Psoas muscle (tissue), 8 donors: ENCODE measurements around the gene FOXN3. TPM values are rescaled to one million over a fixed set of nuclear protein-coding genes. Genes with fewer than 3 reads are reported as not detected.

Experiments used
- ATAC-seq, 4 donors: fragments of 200-7000 bp; cut with Tn5 transposase; one replicate each; pipeline ENCODE4 v1.9.1; 2020; ENCODE audit warnings: moderate library complexity in 3 of 4, mild to moderate bottlenecking in 2 of 4
- DNase-seq, 2 donors: peaks; one replicate each; pipeline ENCODE4 v3.0.0-alpha.2; 2020
- H3K27ac ChIP-seq: fragments of 200-600 bp; one replicate; pipeline ENCODE4 v1.8.0; 2022
- H3K27me3 ChIP-seq, 3 donors: fragments of 200-600 bp in 1 of 3; one replicate each; pipeline versions ENCODE4 v1.6.1 to v1.8.0; 2013 to 2022; ENCODE audit warnings: low read length in 2 of 3, mild to moderate bottlenecking in 2 of 3, moderate library complexity in 1 of 3; ENCODE audit not compliant: insufficient read depth in 3 of 3
- H3K36me3 ChIP-seq, 2 donors: fragments of 200-600 bp in 1 of 2; one replicate each; pipeline versions ENCODE4 v1.6.1 to v1.8.0; 2013 to 2022; ENCODE audit warnings: low read depth in 1 of 2, mild to moderate bottlenecking in 1 of 2, moderate library complexity in 1 of 2; ENCODE audit not compliant: insufficient read depth in 1 of 2
- H3K4me1 ChIP-seq: fragments of 200-600 bp; one replicate; pipeline ENCODE4 v1.8.0; 2022
- H3K4me3 ChIP-seq: fragments of 200-600 bp; one replicate; pipeline ENCODE4 v1.8.0; 2022; ENCODE audit warnings: mild to moderate bottlenecking
- H3K9me3 ChIP-seq: fragments of 200-600 bp; one replicate; pipeline ENCODE4 v1.8.0; 2022
- CTCF ChIP-seq: fragments of 200-600 bp; IDR thresholded peaks from one replicate; pipeline ENCODE4 v1.8.0; 2022; ENCODE audit warnings: antibody characterized with exemption
- WGBS, 3 donors: extraction: QIAGEN DNeasy Blood & Tissue Kit; methylation state at CpG; one replicate each; pipeline versions ENCODE4 v1.1.6 to v1.1.7; 2013; 5-methylcytosine and 5-hydroxymethylcytosine counted together
- intact Hi-C, 2 donors: fragments of 100-400 bp; cut with DNase I; formaldehyde crosslinking; loops; one replicate each; pipeline versions ENCODE4 v1.11.0 to v1.14.2; 2022
- polyA plus RNA-seq, 3 donors: library from polyadenylated mRNA; stranded (reverse); fragments of 200-250 nt; gene quantifications; one replicate each; pipeline ENCODE4 v1.2.3, GENCODE V29; 2013
- total RNA-seq, 4 donors: library from RNA; stranded (reverse); fragmentation: NEBNext Ultra II Directional in 2 of 4; extraction: Animal tissue kit (Norgen Biotek cat#: 25700) in 2 of 4; gene quantifications; one replicate each; pipeline versions ENCODE4 v1.2.1 to v1.2.4, GENCODE V29; 2021 to 2023
- donor health status: healthy with polysubstance abuse.
- donor health status: DM: no; HTN: no; CAD: no; lungs with moderate emphysema.
- donor health status: Bipolar disorder and iron deficiency.
- donor health status: healthy.
- donor health status: DM: yes; HTN: yes; CAD: no.
- donor health status: DM: no; HTN: no; CAD: no.
- donor health status: DM: no; HTN: no; CAD: no.
- donor health status: DM: yes; HTN: yes; CAD: no.

FOXN3 gene
- total and polyA plus RNA-seq, 7 donors: 10.1 to 123 (median 73.6) TPM

GRCh38 chr14:89268514-89268913 lies 148.5 kb downstream of the FOXN3 start:
- Histone ChIP-seq H3K36me3 (no peaks in the 10 kb centered on the region), H3K4me1 (peaks cover 30% of the 10 kb centered on the region), H3K27ac (peak overlapping the region; percentile 23), H3K27me3 (no peaks in the 10 kb centered on the region), H3K9me3 (no peaks in the 10 kb centered on the region), H3K4me3 (no peak overlapping the region)
- ATAC-seq (peak; percentile 27 to 56 (median 43)), DNase-seq (no peak)
- 54 to 76% (median 60%) methylated on average over 5 of the region's 5 CpGs for WGBS, 3 donors
- intact Hi-C loops: loop anchor here in 1 of 2 donors (5.0 kb wide), 1 partner anchor 501 kb away; no protein-coding TSS in a partner anchor
- no peak for TF ChIP-seq CTCF

- Histone ChIP-seq H3K27me3 (no peaks in the 10 kb centered on the region), H3K27ac (no peak overlapping the region), H3K4me3 (no peak overlapping the region), H3K9me3 (no peaks in the 10 kb centered on the region), H3K4me1 (peaks cover 30% of the 10 kb centered on the region), H3K36me3 (no peaks in the 10 kb centered on the region)
- DNase-seq: no peak
- intact Hi-C loops: loop anchor here in 1 of 2 donors (5.0 kb wide), 1 partner anchor 500 kb away; no protein-coding TSS in a partner anchor
- TF ChIP-seq CTCF: no peak
- ATAC-seq: peak; percentile 36 to 71 (median 70)
- 78 to 88% (median 83%) methylated on average over 5 of the region's 5 CpGs for WGBS, 3 donors
These were observed 149.4 kb downstream of the FOXN3 start for GRCh38 chr14:89267656-89268055.

GRCh38 chr14:89267163-89267562 lies 149.9 kb downstream of the FOXN3 start:
- WGBS, 3 donors: 83 to 92% (median 87%) methylated on average over 7 of the region's 7 CpGs

GRCh38 chr14:89266754-89267153 lies 150.3 kb downstream of the FOXN3 start:
- intact Hi-C loops: loop anchor here in 1 of 2 donors (5.0 kb wide), 1 partner anchor 499 kb away; no protein-coding TSS in a partner anchor
- no peak overlapping the region for H3K27ac ChIP-seq
- H3K36me3 ChIP-seq: no peaks in the 10 kb centered on the region
- DNase-seq (no peak), ATAC-seq (no peak)
- WGBS, 3 donors: 90 to 96% (median 95%) methylated on average over 7 of the region's 7 CpGs
- H3K4me1 ChIP-seq: peaks cover 30% of the 10 kb centered on the region
- no peak overlapping the region for H3K4me3 ChIP-seq
- H3K27me3 ChIP-seq: no peaks in the 10 kb centered on the region
- no peaks in the 10 kb centered on the region for H3K9me3 ChIP-seq
- TF ChIP-seq CTCF: no peak

More at GRCh38 chr14:89267163-89267562, 149.9 kb downstream of the FOXN3 start:
- peaks cover 30% of the 10 kb centered on the region for H3K4me1 ChIP-seq
- no peak overlapping the region for H3K27ac ChIP-seq
- no peak overlapping the region for H3K4me3 ChIP-seq
- ATAC-seq: no peak
- no peak for DNase-seq
- TF ChIP-seq CTCF: no peak
- no peaks in the 10 kb centered on the region for H3K27me3 ChIP-seq
- intact Hi-C loops: loop anchor here in 1 of 2 donors (5.0 kb wide), 1 partner anchor 500 kb away; no protein-coding TSS in a partner anchor
- no peaks in the 10 kb centered on the region for H3K9me3 ChIP-seq
- H3K36me3 ChIP-seq: no peaks in the 10 kb centered on the region

- H3K9me3 ChIP-seq: no peaks in the 10 kb centered on the region
- H3K4me1 ChIP-seq: peaks cover 30% of the 10 kb centered on the region
- WGBS, 3 donors: 61 to 78% (median 67%) methylated on average over 4 of the region's 4 CpGs
- TF ChIP-seq CTCF: no peak
- intact Hi-C loops: loop anchor here in 1 of 2 donors (5.0 kb wide), 1 partner anchor 498 kb away; no protein-coding TSS in a partner anchor
- H3K36me3 ChIP-seq: no peaks in the 10 kb centered on the region
- no peak overlapping the region for H3K27ac ChIP-seq
- no peak for ATAC-seq
- DNase-seq: no peak
- no peaks in the 10 kb centered on the region for H3K27me3 ChIP-seq
- no peak overlapping the region for H3K4me3 ChIP-seq
These were observed 151.8 kb downstream of the FOXN3 start for GRCh38 chr14:89265234-89265633.
